Breast epithelium (tissue), 3 donors: ENCODE data around the gene GFOD2.

ENCODE experiments used
- POLR2A ChIP-seq: fragments of 450-650 bp; IDR thresholded peaks from one replicate; pipeline ENCODE4 v1.6.1; 2016; ENCODE audit warnings: antibody characterized with exemption, mild to moderate bottlenecking, moderate library complexity
- POLR2AphosphoS5 ChIP-seq, 3 donors: sonication (generic); formaldehyde crosslinking; IDR thresholded peaks; one replicate each; pipeline ENCODE4 v1.6.1; 2017; ENCODE audit warnings: antibody characterized with exemption in 3 of 3
- TF ChIP-seq, protein P1 (sequence below), 3 donors: fragments of 450-650 bp; IDR thresholded peaks; one replicate each; pipeline ENCODE4 v1.5.1; 2016 to 2017; ENCODE audit warnings: antibody characterized with exemption in 3 of 3, mild to moderate bottlenecking in 3 of 3, moderate library complexity in 3 of 3

DNA sequence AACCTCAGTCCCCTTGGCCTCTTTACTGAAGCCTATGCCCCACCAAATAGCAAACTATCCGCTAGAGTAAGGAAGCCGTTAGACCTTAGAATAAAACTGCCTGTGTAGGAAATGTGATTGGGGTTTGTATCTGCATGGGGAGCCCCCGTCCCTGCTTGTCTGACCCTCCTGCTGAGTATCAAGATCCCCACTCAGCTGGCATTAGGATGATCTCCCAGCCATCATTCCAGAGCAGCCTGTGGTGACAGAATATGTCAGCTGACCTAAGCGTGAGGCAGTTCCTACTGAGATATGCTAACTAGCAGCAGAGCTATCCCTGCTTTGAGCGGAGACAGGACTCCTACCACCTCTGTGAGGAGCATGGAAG is 645 bp upstream of the GFOD2 start:
- TF ChIP-seq POLR2A: no peak
- TF ChIP-seq, protein P1, sequence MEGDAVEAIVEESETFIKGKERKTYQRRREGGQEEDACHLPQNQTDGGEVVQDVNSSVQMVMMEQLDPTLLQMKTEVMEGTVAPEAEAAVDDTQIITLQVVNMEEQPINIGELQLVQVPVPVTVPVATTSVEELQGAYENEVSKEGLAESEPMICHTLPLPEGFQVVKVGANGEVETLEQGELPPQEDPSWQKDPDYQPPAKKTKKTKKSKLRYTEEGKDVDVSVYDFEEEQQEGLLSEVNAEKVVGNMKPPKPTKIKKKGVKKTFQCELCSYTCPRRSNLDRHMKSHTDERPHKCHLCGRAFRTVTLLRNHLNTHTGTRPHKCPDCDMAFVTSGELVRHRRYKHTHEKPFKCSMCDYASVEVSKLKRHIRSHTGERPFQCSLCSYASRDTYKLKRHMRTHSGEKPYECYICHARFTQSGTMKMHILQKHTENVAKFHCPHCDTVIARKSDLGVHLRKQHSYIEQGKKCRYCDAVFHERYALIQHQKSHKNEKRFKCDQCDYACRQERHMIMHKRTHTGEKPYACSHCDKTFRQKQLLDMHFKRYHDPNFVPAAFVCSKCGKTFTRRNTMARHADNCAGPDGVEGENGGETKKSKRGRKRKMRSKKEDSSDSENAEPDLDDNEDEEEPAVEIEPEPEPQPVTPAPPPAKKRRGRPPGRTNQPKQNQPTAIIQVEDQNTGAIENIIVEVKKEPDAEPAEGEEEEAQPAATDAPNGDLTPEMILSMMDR (IDR thresholded peaks at IDR 0.05): no peak
- no peak for TF ChIP-seq POLR2AphosphoS5 (IDR thresholded peaks at IDR 0.05)
